LNCAP (cell line): ENCODE results near the gene PRKACB.

Experiments used
- TF ChIP-seq, protein P1 (sequence below): fragments of 450-650 bp; IDR thresholded peaks from 2 replicates; pipeline ENCODE4 v1.5.1; 2017; ENCODE audit warnings: mild to moderate bottlenecking

Gene PRKACB

DNA sequence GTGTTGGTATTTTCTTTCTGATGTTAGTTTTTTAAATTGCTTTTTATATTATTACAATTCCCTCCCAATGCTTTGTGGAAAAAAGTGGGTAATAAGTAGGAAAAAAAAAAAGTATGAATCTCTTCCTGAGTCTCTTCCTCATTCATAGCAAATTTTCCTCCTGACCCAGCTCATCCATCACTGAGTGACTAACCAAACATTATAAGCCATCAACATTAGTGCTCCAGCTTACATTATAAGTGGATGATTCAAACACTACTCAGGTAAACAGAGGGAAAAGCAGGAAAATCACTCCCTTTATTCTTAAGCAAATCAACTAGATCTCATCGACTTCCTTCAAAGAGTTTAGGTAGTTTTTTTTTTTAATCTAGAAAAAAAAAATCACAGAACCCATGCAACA is 142.0 kb downstream of the PRKACB start:
- TF ChIP-seq, protein P1, sequence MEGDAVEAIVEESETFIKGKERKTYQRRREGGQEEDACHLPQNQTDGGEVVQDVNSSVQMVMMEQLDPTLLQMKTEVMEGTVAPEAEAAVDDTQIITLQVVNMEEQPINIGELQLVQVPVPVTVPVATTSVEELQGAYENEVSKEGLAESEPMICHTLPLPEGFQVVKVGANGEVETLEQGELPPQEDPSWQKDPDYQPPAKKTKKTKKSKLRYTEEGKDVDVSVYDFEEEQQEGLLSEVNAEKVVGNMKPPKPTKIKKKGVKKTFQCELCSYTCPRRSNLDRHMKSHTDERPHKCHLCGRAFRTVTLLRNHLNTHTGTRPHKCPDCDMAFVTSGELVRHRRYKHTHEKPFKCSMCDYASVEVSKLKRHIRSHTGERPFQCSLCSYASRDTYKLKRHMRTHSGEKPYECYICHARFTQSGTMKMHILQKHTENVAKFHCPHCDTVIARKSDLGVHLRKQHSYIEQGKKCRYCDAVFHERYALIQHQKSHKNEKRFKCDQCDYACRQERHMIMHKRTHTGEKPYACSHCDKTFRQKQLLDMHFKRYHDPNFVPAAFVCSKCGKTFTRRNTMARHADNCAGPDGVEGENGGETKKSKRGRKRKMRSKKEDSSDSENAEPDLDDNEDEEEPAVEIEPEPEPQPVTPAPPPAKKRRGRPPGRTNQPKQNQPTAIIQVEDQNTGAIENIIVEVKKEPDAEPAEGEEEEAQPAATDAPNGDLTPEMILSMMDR: no peak
